HG02763 (cell line): ENCODE results near the gene PSMB11.

Source experiments
- ATAC-seq: cut with Tn5 transposase; IDR thresholded peaks from one replicate; pipeline ENCODE4 v1.9.1; 2021; ENCODE audit warnings: mild to moderate bottlenecking, moderate library complexity; ENCODE audit not compliant: unreplicated experiment

PSMB11 gene

DNA sequence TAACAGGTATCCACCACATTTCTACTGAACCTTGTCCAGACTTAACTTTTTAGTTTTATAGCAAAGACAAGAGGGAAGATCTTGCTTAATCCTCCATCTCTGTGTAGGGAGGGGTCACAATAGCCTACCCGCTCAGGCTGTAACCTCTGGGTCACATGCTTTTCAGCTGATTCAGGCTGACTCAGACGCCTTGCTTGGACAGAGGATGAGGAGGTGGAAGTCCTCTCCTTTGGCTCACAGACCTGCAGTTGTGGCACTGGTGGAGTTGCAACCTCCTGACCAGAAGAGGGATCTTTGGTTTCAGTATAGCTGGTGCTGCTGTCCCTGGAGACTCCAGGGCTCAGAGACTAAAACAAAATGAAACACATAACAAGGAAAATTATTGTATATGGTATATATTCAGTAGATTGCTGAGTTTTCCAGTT, 36.7 kb downstream of the PSMB11 start:
- no peak for ATAC-seq

DNA sequence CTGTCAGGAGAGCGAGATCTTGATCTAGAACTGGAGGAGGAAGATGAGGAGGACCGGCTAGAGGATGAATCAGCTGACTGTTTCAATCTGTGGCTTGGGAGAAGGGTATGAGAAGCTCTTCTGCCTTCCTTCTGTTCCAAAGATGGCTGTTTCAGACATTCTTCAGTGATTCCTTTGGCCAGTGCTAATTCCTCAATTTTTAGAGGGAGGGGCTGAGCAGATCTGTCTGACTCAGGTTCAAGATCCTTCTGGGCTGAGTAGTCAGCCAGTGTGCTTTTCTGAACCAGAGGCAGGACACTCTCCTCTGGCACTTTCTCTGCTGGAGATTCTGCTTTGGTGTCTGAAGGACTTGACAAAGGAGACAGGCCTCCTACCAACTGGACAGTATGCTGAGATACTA, 37.7 kb downstream of the PSMB11 start:
- no peak for ATAC-seq

DNA sequence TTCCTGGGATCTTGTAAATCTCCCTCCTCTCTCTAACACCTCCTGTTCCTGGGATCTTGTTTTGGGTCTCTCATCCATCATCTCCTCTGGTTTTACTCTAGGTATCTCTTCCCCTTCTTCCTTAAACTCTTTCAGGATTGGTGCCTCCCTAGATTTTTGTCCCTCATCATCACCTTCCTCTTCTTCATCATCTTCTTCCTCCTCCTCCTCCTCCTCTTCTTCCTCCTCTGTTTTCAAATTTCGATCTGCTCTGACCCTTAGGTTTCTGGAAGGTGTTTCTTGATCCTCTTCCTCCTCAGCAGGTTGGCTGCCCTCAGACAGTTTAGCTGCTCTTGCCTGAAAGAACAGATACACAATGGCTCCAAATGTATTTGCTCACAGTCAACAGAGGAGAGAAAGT, 38.5 kb downstream of the PSMB11 start:
- ATAC-seq, result no peak

DNA sequence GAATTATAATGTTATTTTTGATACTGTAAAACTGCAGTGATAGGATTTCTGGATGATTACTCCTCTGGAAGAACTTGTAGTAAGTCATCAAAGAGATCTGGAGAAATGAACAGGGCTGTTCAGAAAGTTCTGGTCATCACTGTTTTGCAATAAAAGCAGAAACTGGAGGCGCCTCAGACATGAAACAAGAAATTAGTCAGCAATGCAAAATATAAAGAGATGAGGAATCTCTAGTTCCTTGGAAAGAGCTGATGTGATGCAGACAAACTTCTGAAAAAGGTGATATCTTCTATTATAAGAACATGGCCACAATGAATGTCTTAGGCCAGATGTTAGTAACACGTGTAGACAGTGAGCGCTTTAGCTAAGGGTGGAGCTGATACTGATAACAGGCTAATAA, 43.4 kb downstream of the PSMB11 start:
- no peak for ATAC-seq

DNA sequence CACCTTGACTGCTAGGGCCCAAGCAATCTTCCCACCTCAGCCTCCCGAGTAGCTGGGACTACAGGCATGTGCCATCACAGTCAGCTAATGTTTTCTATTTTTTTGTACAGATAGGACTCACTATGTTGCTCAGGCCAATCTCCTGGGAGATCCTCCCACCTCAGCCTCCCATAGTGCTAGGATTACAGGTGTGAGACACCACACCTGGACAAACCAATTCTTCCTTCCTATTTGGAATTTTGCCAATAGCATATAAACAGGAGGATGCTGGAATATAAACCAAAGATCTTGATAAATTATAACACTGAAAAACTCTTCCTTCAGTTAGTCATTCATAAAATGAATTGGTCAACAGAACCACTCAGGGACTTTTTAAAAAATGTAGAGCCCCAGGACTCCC, 44.6 kb downstream of the PSMB11 start:
- no peak for ATAC-seq

DNA sequence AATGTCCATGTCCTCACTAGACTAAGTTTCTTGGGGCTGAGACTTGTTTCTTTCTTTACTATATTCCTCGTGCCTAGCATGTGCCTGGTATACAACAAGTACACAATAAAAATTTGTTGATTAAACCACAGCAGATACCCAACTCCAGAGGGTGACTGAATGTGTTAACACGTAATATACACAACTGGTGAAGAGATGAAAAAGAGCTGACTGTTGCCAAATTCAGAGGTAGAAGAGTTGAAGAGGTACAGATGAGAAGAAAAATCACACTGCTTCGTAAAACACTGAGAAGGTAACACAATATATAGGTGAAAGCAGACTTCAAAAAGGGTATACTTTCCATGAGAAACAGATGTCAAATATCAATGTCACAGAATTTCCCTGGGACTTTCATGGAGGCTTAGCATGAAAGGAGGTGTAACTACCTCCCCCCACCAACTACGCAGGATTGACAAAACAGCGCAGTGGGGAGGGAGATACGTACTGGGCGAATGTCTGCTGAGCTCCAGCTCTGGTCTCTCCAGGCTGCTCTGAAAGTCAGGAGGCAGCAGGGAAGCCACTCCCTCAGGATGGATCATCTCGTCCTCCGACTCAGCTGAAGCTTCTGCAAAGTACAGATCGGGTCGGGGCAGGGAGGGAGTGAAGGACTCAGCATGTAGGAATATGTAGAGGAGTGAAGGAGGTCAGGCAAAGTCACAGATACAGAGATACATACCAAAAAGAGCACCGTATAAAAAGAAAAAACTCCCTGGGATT, 47.7 kb downstream of the PSMB11 start:
- no peak for ATAC-seq

DNA sequence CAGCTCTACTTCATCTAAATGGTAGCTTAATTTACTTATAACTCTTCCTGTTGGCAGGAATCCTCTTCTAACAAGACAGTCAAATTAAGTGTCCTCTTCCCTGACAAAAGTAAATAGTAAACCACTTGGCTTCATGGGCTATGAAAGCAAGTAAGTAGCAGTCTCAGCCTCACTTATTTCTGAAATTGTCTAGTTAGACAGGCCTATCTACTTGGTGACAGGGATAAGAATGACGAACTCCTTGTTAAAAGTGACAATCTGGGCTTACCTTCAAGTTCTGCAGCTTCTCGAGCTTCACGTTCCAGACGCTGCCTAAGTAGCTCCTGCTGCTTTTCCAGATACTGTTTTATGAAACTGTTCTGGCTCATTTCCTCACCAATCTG, 48.2 kb downstream of the PSMB11 start:
- no peak for ATAC-seq

DNA sequence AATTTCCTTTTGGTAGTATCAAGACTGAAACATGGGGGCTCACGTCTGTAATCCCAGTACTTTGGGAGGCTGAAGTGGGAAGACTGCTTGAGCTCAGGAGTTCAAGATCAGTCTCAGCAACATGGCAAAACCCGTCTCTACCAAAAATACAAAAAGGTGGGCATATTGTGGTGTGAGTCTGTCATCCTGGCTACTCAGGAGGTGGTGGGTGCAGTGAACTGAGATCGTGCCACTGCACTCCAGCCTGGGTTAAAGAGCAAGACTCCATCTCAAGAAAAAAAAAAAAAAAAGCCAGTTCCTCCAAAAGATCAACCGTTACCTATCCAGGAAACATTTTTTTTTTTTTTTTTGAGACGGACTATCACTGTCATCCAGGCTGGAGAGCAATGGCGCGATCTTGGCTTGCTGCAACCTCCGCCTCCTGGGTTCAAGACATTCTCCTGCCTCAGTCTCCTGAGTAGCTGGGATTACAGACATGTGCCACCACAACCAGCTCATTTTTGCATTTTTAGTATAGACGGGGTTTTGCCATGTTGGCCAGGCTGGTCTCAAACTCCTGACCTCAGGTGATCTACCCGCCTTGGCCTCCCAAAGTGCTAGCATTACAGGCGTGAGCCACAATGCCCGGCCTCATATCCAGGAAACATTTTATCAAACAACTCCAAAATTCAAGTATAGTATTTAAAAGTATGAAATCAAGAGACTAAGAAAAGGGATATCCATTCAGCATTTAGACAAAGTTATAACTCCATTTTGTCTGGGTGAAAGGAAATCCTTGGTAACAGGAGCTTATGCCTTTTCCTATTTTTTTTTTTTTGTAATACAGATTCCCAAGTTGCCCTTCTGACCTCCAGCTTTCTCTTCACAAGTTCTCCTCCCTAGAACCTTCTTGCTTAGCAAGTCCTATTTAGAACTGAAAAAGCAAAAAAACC, 49.5 kb downstream of the PSMB11 start:
- no peak for ATAC-seq

DNA sequence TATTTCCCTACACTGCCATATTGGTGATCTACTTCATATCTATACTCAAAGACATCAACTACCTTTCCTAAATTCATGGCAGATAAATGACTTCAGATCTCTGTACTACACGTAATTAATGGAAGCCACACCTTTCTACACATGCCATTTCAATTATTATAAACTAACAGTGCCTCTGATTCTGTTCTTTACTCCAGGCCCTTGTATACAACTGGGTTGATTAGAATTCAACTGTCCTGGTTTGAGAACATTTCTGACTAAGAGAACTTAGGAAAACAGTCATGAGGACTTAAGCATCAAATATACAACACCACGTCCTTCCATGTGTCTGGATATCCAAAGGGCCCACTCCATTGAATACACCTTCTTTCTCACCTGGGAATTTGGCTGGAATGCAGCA, 51.1 kb downstream of the PSMB11 start:
- no peak for ATAC-seq

DNA sequence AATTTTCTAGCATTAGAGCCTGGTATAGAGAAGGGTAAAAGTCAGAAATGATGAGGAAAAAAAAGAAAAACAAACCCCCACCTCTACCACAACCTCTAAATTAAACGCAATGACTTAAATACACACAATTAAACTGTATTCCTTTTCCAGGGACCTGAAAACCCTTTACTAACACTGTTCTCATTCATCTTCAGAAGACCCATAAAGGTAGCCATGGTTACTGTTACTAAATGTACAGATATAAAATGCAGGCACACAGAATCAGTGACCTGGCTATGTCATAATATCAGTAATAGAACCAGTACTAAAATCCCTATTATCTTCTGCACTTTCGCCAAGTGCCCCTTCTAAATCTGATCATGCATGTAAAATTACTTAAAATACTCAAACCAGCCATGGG, 51.5 kb downstream of the PSMB11 start:
- no peak for ATAC-seq
